ENCODE data around the gene FMO4.
"Not testable (repeated sequence)": the region's sequence is repeated elsewhere in the genome, so short reads cannot be mapped to it uniquely, and the experiment has no call there.

- TF ChIP-seq, protein P1, sequence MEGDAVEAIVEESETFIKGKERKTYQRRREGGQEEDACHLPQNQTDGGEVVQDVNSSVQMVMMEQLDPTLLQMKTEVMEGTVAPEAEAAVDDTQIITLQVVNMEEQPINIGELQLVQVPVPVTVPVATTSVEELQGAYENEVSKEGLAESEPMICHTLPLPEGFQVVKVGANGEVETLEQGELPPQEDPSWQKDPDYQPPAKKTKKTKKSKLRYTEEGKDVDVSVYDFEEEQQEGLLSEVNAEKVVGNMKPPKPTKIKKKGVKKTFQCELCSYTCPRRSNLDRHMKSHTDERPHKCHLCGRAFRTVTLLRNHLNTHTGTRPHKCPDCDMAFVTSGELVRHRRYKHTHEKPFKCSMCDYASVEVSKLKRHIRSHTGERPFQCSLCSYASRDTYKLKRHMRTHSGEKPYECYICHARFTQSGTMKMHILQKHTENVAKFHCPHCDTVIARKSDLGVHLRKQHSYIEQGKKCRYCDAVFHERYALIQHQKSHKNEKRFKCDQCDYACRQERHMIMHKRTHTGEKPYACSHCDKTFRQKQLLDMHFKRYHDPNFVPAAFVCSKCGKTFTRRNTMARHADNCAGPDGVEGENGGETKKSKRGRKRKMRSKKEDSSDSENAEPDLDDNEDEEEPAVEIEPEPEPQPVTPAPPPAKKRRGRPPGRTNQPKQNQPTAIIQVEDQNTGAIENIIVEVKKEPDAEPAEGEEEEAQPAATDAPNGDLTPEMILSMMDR (IDR thresholded peaks at IDR 0.05): not testable (repeated sequence)
- TF ChIP-seq POLR2A (IDR thresholded peaks at IDR 0.05): not testable (repeated sequence)
- peak in 1 of 2 donors; percentile 71 for TF ChIP-seq POLR2AphosphoS5 (IDR thresholded peaks at IDR 0.05; ENCODE audit: insufficient read depth in 1 of 2, low read depth in 1 of 2)
These were observed 18.6 kb upstream of the FMO4 start for GRCh38 chr1:171295383-171295782.
